ENCODE results near the gene NECAB3. TPM values are rescaled to one million over a fixed set of nuclear protein-coding genes. Genes with fewer than 3 reads are reported as not detected.

Gene NECAB3
- total RNA-seq, 4 donors from 2014 or later = 18.1 to 38.6 (median 28.2) TPM

- no peak for TF ChIP-seq CTCF (IDR thresholded peaks at IDR 0.05; ENCODE audit: low read depth)
Measured at GRCh38 chr20:33635341-33635740, 38.9 kb downstream of the NECAB3 start.

- TF ChIP-seq CTCF (IDR thresholded peaks at IDR 0.05; ENCODE audit: low read depth) = no peak
Measured at GRCh38 chr20:33630507-33630906, 43.7 kb downstream of the NECAB3 start.

GRCh38 chr20:33629979-33630378 lies 44.2 kb downstream of the NECAB3 start:
- no peak for TF ChIP-seq CTCF (IDR thresholded peaks at IDR 0.05; ENCODE audit: low read depth)

- no peak for TF ChIP-seq CTCF (IDR thresholded peaks at IDR 0.05; ENCODE audit: low read depth)
Measured at GRCh38 chr20:33629533-33629932, 44.7 kb downstream of the NECAB3 start.

GRCh38 chr20:33627577-33628216 lies 46.5 kb downstream of the NECAB3 start:
- no peak for TF ChIP-seq CTCF (IDR thresholded peaks at IDR 0.05; ENCODE audit: low read depth)

GRCh38 chr20:33626190-33626589 lies 48.0 kb downstream of the NECAB3 start:
- no peak for TF ChIP-seq CTCF (IDR thresholded peaks at IDR 0.05; ENCODE audit: low read depth)

GRCh38 chr20:33624399-33624798 lies 49.8 kb downstream of the NECAB3 start:
- no peak for TF ChIP-seq CTCF (IDR thresholded peaks at IDR 0.05; ENCODE audit: low read depth)
